Spleen (tissue), 7 donors: ENCODE data around the gene DYNC2I2.

ENCODE experiments used
- CTCF ChIP-seq, 11 experiments: fragments of 200-600 bp in 7 of 11; fragments of 450-650 bp in 4 of 11; sonication (generic) in 4 of 11; IDR thresholded peaks in 8 of 11; conservative IDR thresholded peaks in 3 of 11; 1 replicate in 7 of 11; 2 replicates in 4 of 11; pipeline versions ENCODE4 v1.4.0 to v1.8.0; 2016 to 2021; ENCODE audit warnings: antibody characterized with exemption in 11 of 11, inconsistent platforms in 4 of 11, mild to moderate bottlenecking in 1 of 11
- POLR2AphosphoS5 ChIP-seq, 3 donors: sonication (generic); formaldehyde crosslinking; IDR thresholded peaks; one replicate each; pipeline ENCODE4 v1.5.1; 2017; ENCODE audit warnings: antibody characterized with exemption in 3 of 3
- donor health status: DM: no; HTN: no; CAD: no; lungs with moderate emphysema.
- donor health status: DM: no; HTN: no; CAD: no.
- donor health status: DM: no; HTN: no; CAD: no.

DNA sequence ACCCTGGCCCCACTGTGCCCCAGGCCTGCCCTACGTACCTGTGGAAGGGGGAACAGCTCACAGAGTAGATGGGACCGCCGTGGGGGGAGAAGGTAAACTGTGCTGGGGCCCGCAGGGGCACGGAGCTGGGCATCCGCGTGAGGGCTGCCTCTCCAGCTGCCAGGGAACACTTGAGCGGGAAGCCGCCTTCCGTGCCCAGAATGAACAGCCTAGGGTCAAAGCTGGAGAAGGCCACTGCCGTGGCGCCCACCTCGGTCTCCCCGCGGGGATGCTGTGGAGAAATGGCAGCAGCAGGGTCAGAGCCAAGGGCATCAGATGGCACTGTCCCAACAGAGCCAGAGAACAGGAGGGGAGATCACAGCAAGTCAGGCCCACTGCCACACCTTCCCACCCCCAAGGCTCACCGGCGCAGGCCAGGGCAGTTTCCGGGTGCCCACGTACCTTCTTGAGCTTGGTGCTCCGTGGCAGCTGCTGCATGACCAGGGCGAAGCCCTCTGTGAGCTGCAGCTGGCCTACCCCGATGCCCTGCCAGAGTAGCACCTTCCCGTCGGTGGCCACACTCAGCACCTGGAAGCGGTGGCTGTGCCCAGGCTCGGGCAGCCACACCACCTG is 21.9 kb downstream of the DYNC2I2 start:
- no peak for TF ChIP-seq CTCF (IDR thresholded peaks at IDR 0.05 in 8 of 11, conservative IDR thresholded peaks at IDR 0.05 in 3 of 11)
- TF ChIP-seq POLR2AphosphoS5 (IDR thresholded peaks at IDR 0.05): peak in 1 of 3 donors; percentile 28
